GM18507 (cell line): ENCODE data around the gene CCDC157.

Experiments used
- DNase-seq: peaks from one replicate; pipeline ENCODE4 v3.0.0; 2011; ENCODE audit warnings: low read depth; ENCODE audit not compliant: insufficient read length; ENCODE audit errors: extremely low spot score
- FAIRE-seq: peaks from 2 replicates; lab custom pipeline; 2011; peaks lifted over from hg19 to GRCh38; lab: Jason Lieb, UNC

The CCDC157 gene

DNA sequence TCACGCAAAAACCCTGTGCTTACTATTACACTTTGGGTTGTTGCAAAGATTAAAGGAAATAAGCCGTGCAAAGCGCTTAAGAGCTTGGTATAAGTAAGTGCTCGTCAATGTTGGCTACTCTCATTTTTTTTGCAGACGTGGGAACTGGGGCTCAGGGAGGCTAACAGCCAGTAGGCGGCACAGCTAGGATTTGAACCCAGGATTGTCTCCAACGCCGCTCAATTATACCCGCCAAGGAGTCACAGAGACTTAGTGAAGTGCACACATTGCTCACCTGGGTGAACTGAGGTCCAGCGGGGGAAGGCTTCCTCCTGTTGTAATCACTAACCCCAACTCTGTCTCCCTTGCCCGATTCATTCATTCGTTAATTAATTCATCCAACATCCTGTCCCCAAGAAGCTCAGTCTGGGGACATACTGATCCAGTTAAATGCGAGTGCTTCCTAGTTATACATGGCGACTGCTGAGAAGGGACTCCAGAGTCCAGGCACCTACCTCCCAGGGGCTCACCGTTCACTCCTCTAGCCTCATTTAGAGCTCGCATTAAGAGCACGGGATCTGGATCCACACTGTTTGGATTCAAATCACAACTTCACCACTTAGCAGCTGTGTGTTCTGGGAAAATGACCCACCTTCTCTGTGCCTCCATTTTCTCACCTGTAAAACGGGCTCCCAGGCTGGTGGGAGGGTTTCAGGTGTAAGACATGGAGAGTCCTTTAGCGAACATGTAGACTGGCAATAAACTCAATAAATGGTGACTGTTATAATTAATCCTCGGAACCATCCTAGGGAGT is 67.9 kb downstream of the CCDC157 start:
- FAIRE-seq (no peak), DNase-seq (no peak)

DNA sequence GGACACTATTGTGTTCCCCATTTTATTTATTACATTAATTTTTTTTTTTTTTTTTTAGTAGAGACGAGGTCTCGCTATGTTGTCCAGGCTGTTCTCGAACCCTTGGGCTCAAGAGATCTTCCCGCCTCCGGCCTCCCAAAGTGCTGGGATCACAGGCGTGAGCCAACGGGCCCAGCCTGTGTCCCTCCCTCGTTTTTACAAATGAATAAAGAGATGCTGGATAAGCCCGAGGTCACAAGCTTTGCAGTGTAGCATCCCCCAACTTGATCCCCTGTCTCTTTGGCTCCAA is 68.5 kb downstream of the CCDC157 start:
- FAIRE-seq (no peak), DNase-seq (no peak)

DNA sequence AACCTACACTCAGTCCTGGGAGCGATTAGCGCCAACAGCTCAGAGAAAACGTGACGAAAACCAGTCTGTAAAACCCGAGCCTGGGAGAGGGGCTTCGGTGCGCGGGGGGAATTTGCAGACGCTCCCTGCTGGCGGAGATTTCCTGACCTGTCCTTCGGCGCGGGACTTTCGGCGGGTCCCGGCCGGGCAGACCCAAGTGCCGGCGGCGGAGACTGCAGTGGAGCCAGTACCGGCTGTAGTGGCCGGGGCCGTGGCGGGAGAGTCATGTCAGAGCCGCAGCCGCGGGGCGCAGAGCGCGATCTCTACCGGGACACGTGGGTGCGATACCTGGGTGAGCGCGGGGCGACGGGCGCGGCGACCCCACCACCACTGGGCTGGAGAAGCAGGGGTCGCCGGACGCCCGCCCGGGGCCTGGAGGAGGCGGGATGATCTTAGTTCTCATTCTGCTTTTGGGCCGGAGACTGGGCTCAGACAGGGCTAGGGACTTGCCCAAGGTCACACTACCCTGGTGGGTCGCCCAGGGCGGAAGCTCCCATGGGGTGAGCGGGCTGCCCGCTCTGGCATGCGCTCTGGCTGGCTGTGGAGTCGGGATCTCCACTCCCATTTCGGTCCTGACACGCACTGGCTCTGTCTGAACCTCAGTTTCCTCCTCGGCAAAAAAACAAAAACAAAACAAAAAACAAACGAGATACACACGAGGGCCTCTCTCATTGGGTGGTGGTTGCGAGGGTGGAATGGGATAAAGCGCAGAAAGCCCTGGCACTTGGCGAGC is 69.0 kb downstream of the CCDC157 start, which contains the start of gene MTFP1:
MTFP1 (plus strand) TSS at position 153 of the 772 bp plus-strand sequence; CDS start at position 265, 112 bp downstream.
- FAIRE-seq (peak; percentile 83), DNase-seq (peak; percentile 47)
